Peyer's patch (tissue), 4 donors: Measurements from ENCODE around the gene HMGA1. TPM values are rescaled to one million over a fixed set of nuclear protein-coding genes. Genes with fewer than 3 reads are reported as not detected.

Experiments used
- DNase-seq, 3 donors: peaks; one replicate each; pipeline ENCODE4 v3.0.0-alpha.2; 2017 to 2019
- H3K27ac ChIP-seq, 4 donors: fragments of 200-600 bp; sonication (generic); one replicate each; pipeline ENCODE4 v1.5.1; 2016 to 2019
- H3K27me3 ChIP-seq, 2 donors: fragments of 200-600 bp; sonication (generic); one replicate each; pipeline ENCODE4 v1.5.1; 2019
- H3K36me3 ChIP-seq, 3 donors: fragments of 200-600 bp; sonication (generic); one replicate each; pipeline ENCODE4 v1.5.1; 2016 to 2019
- H3K4me1 ChIP-seq, 4 donors: fragments of 200-600 bp; sonication (generic); one replicate each; pipeline ENCODE4 v1.5.1; 2016 to 2019
- H3K4me3 ChIP-seq, 4 donors: fragments of 200-600 bp; sonication (generic); 1 replicate in 3 of 4; 2 replicates in 1 of 4; pipeline ENCODE4 v1.5.1; 2016 to 2019; ENCODE audit warnings: mild to moderate bottlenecking in 1 of 4
- H3K9me3 ChIP-seq, 4 donors: fragments of 200-600 bp; sonication (generic); one replicate each; pipeline ENCODE4 v1.5.1; 2016 to 2019; ENCODE audit warnings: mild to moderate bottlenecking in 1 of 4
- CTCF ChIP-seq, 6 experiments: fragments of 450-650 bp in 4 of 6; fragments of 200-600 bp in 2 of 6; sonication (generic) in 1 of 6; IDR thresholded peaks; one replicate each; pipeline ENCODE4 v1.5.1; 2017 to 2019; ENCODE audit warnings: antibody characterized with exemption in 6 of 6, mild to moderate bottlenecking in 3 of 6, moderate library complexity in 1 of 6
- POLR2A ChIP-seq, 2 donors: fragments of 450-650 bp; IDR thresholded peaks; one replicate each; pipeline ENCODE4 v1.5.1; 2017; ENCODE audit warnings: antibody characterized with exemption in 2 of 2, mild to moderate bottlenecking in 2 of 2, moderate library complexity in 2 of 2
- total RNA-seq, 4 donors: library from RNA; depleted of rRNA; stranded (reverse); fragments of >200 nt; gene quantifications; one replicate each; pipeline ENCODE4 v1.1.0, GENCODE V29; 2016

Gene HMGA1
- total RNA-seq, 4 donors from 2014 or later = 71.3 to 102 (median 90.7) TPM

GRCh38 chr6:34276881-34277762 lies 40.4 kb downstream of the HMGA1 start:
- TF ChIP-seq CTCF (IDR thresholded peaks at IDR 0.05) = no peak
- TF ChIP-seq POLR2A (IDR thresholded peaks at IDR 0.05) = no peak
- Histone ChIP-seq H3K27me3 (no peaks in the 10 kb centered on the region), H3K4me3 (no peak overlapping the region), H3K36me3 (peaks cover 0 to 7% (median 0%) of the 10 kb centered on the region in 3 donors), H3K4me1 (no peaks in the 10 kb centered on the region), H3K27ac (no peak overlapping the region), H3K9me3 (no peaks in the 10 kb centered on the region)
- DNase-seq = no peak

GRCh38 chr6:34277763-34278112 lies 41.1 kb downstream of the HMGA1 start:
- H3K36me3 ChIP-seq = peaks cover 0 to 7% (median 0%) of the 10 kb centered on the region in 3 donors
- no peak overlapping the region for H3K4me3 ChIP-seq
- H3K9me3 ChIP-seq = no peaks in the 10 kb centered on the region
- no peaks in the 10 kb centered on the region for H3K27me3 ChIP-seq
- DNase-seq = no peak
- H3K27ac ChIP-seq = no peak overlapping the region
- no peaks in the 10 kb centered on the region for H3K4me1 ChIP-seq
- no peak for TF ChIP-seq POLR2A (IDR thresholded peaks at IDR 0.05)
- no peak for TF ChIP-seq CTCF (IDR thresholded peaks at IDR 0.05)

- DNase-seq = no peak
- Histone ChIP-seq H3K36me3 (peaks cover 0 to 7% (median 0%) of the 10 kb centered on the region in 3 donors), H3K4me1 (no peaks in the 10 kb centered on the region), H3K4me3 (no peak overlapping the region), H3K27me3 (no peaks in the 10 kb centered on the region), H3K9me3 (no peaks in the 10 kb centered on the region), H3K27ac (no peak overlapping the region)
- TF ChIP-seq POLR2A (IDR thresholded peaks at IDR 0.05) (no peak), CTCF (IDR thresholded peaks at IDR 0.05) (no peak)
Observed at GRCh38 chr6:34278833-34279232, 42.2 kb downstream of the HMGA1 start.

- no peak overlapping the region for H3K27ac ChIP-seq
- peaks cover 0 to 7% (median 0%) of the 10 kb centered on the region in 3 donors for H3K36me3 ChIP-seq
- H3K27me3 ChIP-seq = no peaks in the 10 kb centered on the region
- H3K9me3 ChIP-seq = no peaks in the 10 kb centered on the region
- H3K4me3 ChIP-seq = no peak overlapping the region
- no peak for DNase-seq
- no peak for TF ChIP-seq CTCF (IDR thresholded peaks at IDR 0.05)
- no peak for TF ChIP-seq POLR2A (IDR thresholded peaks at IDR 0.05)
- no peaks in the 10 kb centered on the region for H3K4me1 ChIP-seq
Observed at GRCh38 chr6:34280216-34280615, 43.5 kb downstream of the HMGA1 start.

- Histone ChIP-seq H3K4me3 (no peak overlapping the region), H3K9me3 (no peaks in the 10 kb centered on the region), H3K36me3 (peaks cover 0 to 7% (median 0%) of the 10 kb centered on the region in 3 donors), H3K4me1 (no peaks in the 10 kb centered on the region), H3K27ac (no peak overlapping the region), H3K27me3 (no peaks in the 10 kb centered on the region)
- no peak for DNase-seq
- TF ChIP-seq POLR2A (IDR thresholded peaks at IDR 0.05) (no peak), CTCF (IDR thresholded peaks at IDR 0.05) (no peak)
Observed at GRCh38 chr6:34281702-34282334, 45.1 kb downstream of the HMGA1 start.
